Keratinocyte (primary cell): ENCODE measurements around the gene HDX. TPM values are rescaled to one million over a fixed set of nuclear protein-coding genes. Genes with fewer than 3 reads are reported as not detected.

Source experiments
- DNase-seq: peaks from one replicate; pipeline ENCODE4 v3.0.0-alpha.2; 2011; ENCODE audit warnings: low read depth, missing footprints, low spot score
- FAIRE-seq: peaks from 2 replicates; lab custom pipeline; 2011; peaks lifted over from hg19 to GRCh38; lab: Jason Lieb, UNC
- H2AFZ ChIP-seq: 2 replicates; pipeline ENCODE4 v1.6.0; 2012; ENCODE audit warnings: low read length, control low read depth, inconsistent platforms; ENCODE audit not compliant: control insufficient read depth
- H3K27ac ChIP-seq: 2 replicates; pipeline ENCODE4 v1.5.1; 2011; ENCODE audit warnings: low read length; ENCODE audit not compliant: control insufficient read depth, insufficient read depth
- H3K27me3 ChIP-seq: 3 replicates; pipeline ENCODE4 v1.6.0; 2011; ENCODE audit warnings: low read length; ENCODE audit not compliant: control insufficient read depth, insufficient read depth; ENCODE audit errors: extremely low read depth
- H3K36me3 ChIP-seq, 2 experiments: 2 replicates in 1 of 2; 3 replicates in 1 of 2; pipeline ENCODE4 v1.5.1; 2011; ENCODE audit warnings: low read length in 2 of 2, mild to moderate bottlenecking in 1 of 2; ENCODE audit not compliant: control insufficient read depth in 2 of 2, insufficient read depth in 2 of 2; ENCODE audit errors: extremely low read depth in 1 of 2
- H3K4me1 ChIP-seq: 3 replicates; pipeline ENCODE4 v1.5.1; 2011; ENCODE audit warnings: low read length; ENCODE audit not compliant: control insufficient read depth, insufficient read depth; ENCODE audit errors: extremely low read depth
- H3K4me2 ChIP-seq: 3 replicates; pipeline ENCODE4 v1.6.0; 2011; ENCODE audit warnings: low read depth, low read length; ENCODE audit not compliant: control insufficient read depth, insufficient read depth; ENCODE audit errors: extremely low read depth
- H3K4me3 ChIP-seq, 3 experiments: fragments of 200-600 bp in 1 of 3; sonication (generic) in 1 of 3; 2 replicates in 2 of 3; 3 replicates in 1 of 3; pipeline ENCODE4 v1.5.1; 2011 to 2016; ENCODE audit warnings: low read length in 3 of 3, mild to moderate bottlenecking in 3 of 3, control low read depth in 2 of 3, inconsistent platforms in 1 of 3, low read depth in 1 of 3, mixed read lengths in 1 of 3, mixed run types in 1 of 3, moderate library complexity in 1 of 3; ENCODE audit not compliant: control insufficient read depth in 2 of 3, insufficient read depth in 2 of 3; ENCODE audit errors: extremely low read depth in 1 of 3
- H3K79me2 ChIP-seq: 2 replicates; pipeline ENCODE4 v1.6.0; 2012; ENCODE audit warnings: low read length; ENCODE audit not compliant: control insufficient read depth, insufficient read depth
- H3K9ac ChIP-seq: 3 replicates; pipeline ENCODE4 v1.6.0; 2011; ENCODE audit warnings: low read length; ENCODE audit not compliant: control insufficient read depth, insufficient read depth; ENCODE audit errors: extremely low read depth
- H3K9me1 ChIP-seq: 3 replicates; pipeline ENCODE4 v1.6.0; 2011; ENCODE audit warnings: low read length; ENCODE audit not compliant: control insufficient read depth, insufficient read depth; ENCODE audit errors: extremely low read depth
- H3K9me3 ChIP-seq: 2 replicates; pipeline ENCODE4 v1.5.1; 2012; ENCODE audit warnings: low read depth, low read length; ENCODE audit not compliant: control insufficient read depth
- H4K20me1 ChIP-seq: 3 replicates; pipeline ENCODE4 v1.6.0; 2011; ENCODE audit warnings: low read length; ENCODE audit not compliant: control insufficient read depth, insufficient read depth; ENCODE audit errors: extremely low read depth
- EZH2 ChIP-seq: IDR thresholded peaks from one replicate; pipeline ENCODE4 v1.6.1; 2012; ENCODE audit warnings: inconsistent platforms, mild to moderate bottlenecking, low read length, moderate library complexity
- dilution Hi-C: fragments of 300-500 bp; cut with MboI; formaldehyde crosslinking; loops from one replicate; pipeline ENCODE4 v1.7.0; 2020; ENCODE audit warnings: low sequenced_read_pairs; ENCODE audit not compliant: extremely low pct_ligation_motif_present
- polyA plus RNA-seq, 5 experiments: library from polyadenylated mRNA; depleted of rRNA in 3 of 5; stranded (reverse) in 3 of 5; stranded (forward) in 1 of 5; unstranded in 1 of 5; fragments of >200 nt; gene quantifications; 1 replicate in 1 of 5; 2 replicates in 3 of 5; 3 replicates in 1 of 5; pipeline versions ENCODE4 v1.2.1 to v1.2.3, GENCODE V29; 2011 to 2012; ENCODE audit warnings: missing spikeins in 2 of 5, low read depth in 1 of 5, low replicate concordance in 1 of 5
- TF ChIP-seq, protein P1 (sequence below), 3 experiments: IDR thresholded peaks in 1 of 3; conservative IDR thresholded peaks in 1 of 3; optimal IDR thresholded peaks in 1 of 3; 2 replicates in 2 of 3; 3 replicates in 1 of 3; pipeline versions ENCODE3 to v1.5.1; 2011; ENCODE audit warnings: low read length in 3 of 3, mild to moderate bottlenecking in 3 of 3, moderate library complexity in 2 of 3, control low read depth in 1 of 3, inconsistent platforms in 1 of 3; ENCODE audit not compliant: insufficient read depth in 2 of 3; ENCODE audit errors: extremely low read depth in 1 of 3

Gene HDX
- polyA plus RNA-seq, 1 donor (not counting 4 experiments of a cell fraction or from before 2014, with no cell fraction given) = 2.2 TPM

- Histone ChIP-seq H3K9ac (no peak overlapping the region), H4K20me1 (no peaks in the 10 kb centered on the region), H3K4me2 (no peak overlapping the region), H3K27ac (no peak overlapping the region), H3K4me1 (no peaks in the 10 kb centered on the region), H3K36me3 (peaks cover 0 to 2% of the 10 kb centered on the region in 2 experiments), H3K9me3 (no peaks in the 10 kb centered on the region), H3K27me3 (no peaks in the 10 kb centered on the region), H3K79me2 (no peaks in the 10 kb centered on the region), H3K9me1 (no peaks in the 10 kb centered on the region), H3K4me3 (no peak overlapping the region), H2AFZ (no peak overlapping the region)
- FAIRE-seq = no peak
- TF ChIP-seq EZH2 = no peak
- TF ChIP-seq, protein P1, sequence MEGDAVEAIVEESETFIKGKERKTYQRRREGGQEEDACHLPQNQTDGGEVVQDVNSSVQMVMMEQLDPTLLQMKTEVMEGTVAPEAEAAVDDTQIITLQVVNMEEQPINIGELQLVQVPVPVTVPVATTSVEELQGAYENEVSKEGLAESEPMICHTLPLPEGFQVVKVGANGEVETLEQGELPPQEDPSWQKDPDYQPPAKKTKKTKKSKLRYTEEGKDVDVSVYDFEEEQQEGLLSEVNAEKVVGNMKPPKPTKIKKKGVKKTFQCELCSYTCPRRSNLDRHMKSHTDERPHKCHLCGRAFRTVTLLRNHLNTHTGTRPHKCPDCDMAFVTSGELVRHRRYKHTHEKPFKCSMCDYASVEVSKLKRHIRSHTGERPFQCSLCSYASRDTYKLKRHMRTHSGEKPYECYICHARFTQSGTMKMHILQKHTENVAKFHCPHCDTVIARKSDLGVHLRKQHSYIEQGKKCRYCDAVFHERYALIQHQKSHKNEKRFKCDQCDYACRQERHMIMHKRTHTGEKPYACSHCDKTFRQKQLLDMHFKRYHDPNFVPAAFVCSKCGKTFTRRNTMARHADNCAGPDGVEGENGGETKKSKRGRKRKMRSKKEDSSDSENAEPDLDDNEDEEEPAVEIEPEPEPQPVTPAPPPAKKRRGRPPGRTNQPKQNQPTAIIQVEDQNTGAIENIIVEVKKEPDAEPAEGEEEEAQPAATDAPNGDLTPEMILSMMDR (optimal IDR thresholded peaks at IDR 0.05 in 1 of 3, IDR thresholded peaks at IDR 0.05 in 1 of 3, conservative IDR thresholded peaks at IDR 0.05 in 1 of 3; ENCODE audit: extremely low read depth in 1 of 3, insufficient read depth in 2 of 3, low read length in 3 of 3) = no peak
- no peak for DNase-seq
- dilution Hi-C loops = no loop called here
These were observed 23.2 kb downstream of the HDX start for GRCh38 chrX:84479086-84479485.

GRCh38 chrX:84477114-84477513, 25.1 kb downstream of the HDX start:
- Histone ChIP-seq H3K4me1 (no peaks in the 10 kb centered on the region), H2AFZ (no peak overlapping the region), H3K79me2 (no peaks in the 10 kb centered on the region), H3K9ac (no peak overlapping the region), H3K9me3 (no peaks in the 10 kb centered on the region), H3K36me3 (peaks cover 0 to 2% of the 10 kb centered on the region in 2 experiments), H3K9me1 (no peaks in the 10 kb centered on the region), H3K27me3 (no peaks in the 10 kb centered on the region), H4K20me1 (no peaks in the 10 kb centered on the region), H3K27ac (no peak overlapping the region), H3K4me2 (no peak overlapping the region), H3K4me3 (no peak overlapping the region)
- dilution Hi-C loops = no loop called here
- no peak for FAIRE-seq
- no peak for TF ChIP-seq EZH2
- TF ChIP-seq, protein P1 (optimal IDR thresholded peaks at IDR 0.05 in 1 of 3, IDR thresholded peaks at IDR 0.05 in 1 of 3, conservative IDR thresholded peaks at IDR 0.05 in 1 of 3; ENCODE audit: extremely low read depth in 1 of 3, insufficient read depth in 2 of 3, low read length in 3 of 3) = no peak
- DNase-seq = no peak
